H9 (cell line): Measurements from ENCODE around the gene ATG7. TPM values are rescaled to one million over a fixed set of nuclear protein-coding genes. Genes with fewer than 3 reads are reported as not detected.

Source experiments
- DNase-seq: peaks from one replicate; pipeline ENCODE4 v3.0.0-alpha.2; 2017
- H2AFZ ChIP-seq: one replicate; pipeline ENCODE4 v1.6.1; 2013; ENCODE audit warnings: mild to moderate bottlenecking, low read length, control low read depth, moderate library complexity
- H2AK5ac ChIP-seq: 2 replicates; pipeline ENCODE4 v1.6.1; 2013; ENCODE audit warnings: low read length, control low read depth, mixed read lengths; ENCODE audit not compliant: insufficient read length
- H2BK120ac ChIP-seq: one replicate; pipeline ENCODE4 v1.6.1; 2013; ENCODE audit warnings: low read depth, mild to moderate bottlenecking, low read length, control low read depth, inconsistent platforms; ENCODE audit not compliant: poor library complexity, severe bottlenecking
- H2BK12ac ChIP-seq: 2 replicates; pipeline ENCODE4 v1.6.1; 2013; ENCODE audit warnings: low read length, control low read depth, mixed read lengths, low read depth; ENCODE audit not compliant: insufficient read length
- H2BK15ac ChIP-seq: 2 replicates; pipeline ENCODE4 v1.6.1; 2013; ENCODE audit warnings: low read depth, low read length, control low read depth
- H2BK20ac ChIP-seq: one replicate; pipeline ENCODE4 v1.6.1; 2013; ENCODE audit warnings: low read depth, mild to moderate bottlenecking, low read length, control low read depth, inconsistent platforms; ENCODE audit not compliant: poor library complexity, severe bottlenecking
- H2BK5ac ChIP-seq: 2 replicates; pipeline ENCODE4 v1.6.1; 2013; ENCODE audit warnings: low read length, control low read depth, mixed read lengths; ENCODE audit not compliant: insufficient read length
- H3K14ac ChIP-seq: 2 replicates; pipeline ENCODE4 v1.6.1; 2013; ENCODE audit warnings: low read length, control low read depth; ENCODE audit not compliant: insufficient read depth
- H3K18ac ChIP-seq: 2 replicates; pipeline ENCODE4 v1.6.1; 2013; ENCODE audit warnings: low read depth, mild to moderate bottlenecking, mixed read lengths, low read length, control low read depth; ENCODE audit not compliant: insufficient read length
- H3K23ac ChIP-seq: 2 replicates; pipeline ENCODE4 v1.6.1; 2013; ENCODE audit warnings: low read length, control low read depth, mixed read lengths, low read depth; ENCODE audit not compliant: insufficient read length
- H3K23me2 ChIP-seq: 2 replicates; pipeline ENCODE4 v1.6.1; 2013; ENCODE audit warnings: low read depth, mild to moderate bottlenecking, mixed read lengths, low read length, control low read depth; ENCODE audit not compliant: insufficient read length, poor library complexity, severe bottlenecking
- H3K27ac ChIP-seq: 2 replicates; pipeline ENCODE4 v1.5.1; 2013; ENCODE audit warnings: low read length, control low read depth, mixed read lengths, low read depth; ENCODE audit not compliant: insufficient read length
- H3K27me3 ChIP-seq: 2 replicates; pipeline ENCODE4 v1.6.1; 2013; ENCODE audit warnings: low read length, control low read depth, inconsistent platforms; ENCODE audit not compliant: insufficient read depth
- H3K4ac ChIP-seq: 2 replicates; pipeline ENCODE4 v1.6.1; 2013; ENCODE audit warnings: low read depth, mild to moderate bottlenecking, control low read depth, inconsistent platforms, low read length, moderate library complexity
- H3K4me1 ChIP-seq: 2 replicates; pipeline ENCODE4 v1.6.1; 2013; ENCODE audit warnings: low read length, control low read depth, inconsistent platforms; ENCODE audit not compliant: insufficient read depth
- H3K4me2 ChIP-seq: 2 replicates; pipeline ENCODE4 v1.6.1; 2013; ENCODE audit warnings: low read length, control low read depth, mixed read lengths; ENCODE audit not compliant: insufficient read length, insufficient read depth
- H3K56ac ChIP-seq: 2 replicates; pipeline ENCODE4 v1.6.1; 2013; ENCODE audit warnings: low read depth, mild to moderate bottlenecking, mixed read lengths, low read length, control low read depth; ENCODE audit not compliant: insufficient read length
- H3K79me1 ChIP-seq: 2 replicates; pipeline ENCODE4 v1.6.1; 2013; ENCODE audit warnings: low read depth, mild to moderate bottlenecking, moderate library complexity, low read length, control low read depth, inconsistent platforms; ENCODE audit not compliant: insufficient read depth, poor library complexity, severe bottlenecking
- H3K79me2 ChIP-seq: 2 replicates; pipeline ENCODE4 v1.6.1; 2013; ENCODE audit warnings: low read length, control low read depth, inconsistent platforms; ENCODE audit not compliant: insufficient read depth
- H3K9ac ChIP-seq: 2 replicates; pipeline ENCODE4 v1.6.1; 2013; ENCODE audit warnings: low read length, control low read depth, mixed read lengths; ENCODE audit not compliant: insufficient read length; ENCODE audit errors: extremely low read depth
- H3K9me3 ChIP-seq: one replicate; pipeline ENCODE4 v1.6.1; 2013; ENCODE audit warnings: low read depth, low read length, inconsistent platforms; ENCODE audit not compliant: control insufficient read depth
- H3T11ph ChIP-seq: one replicate; pipeline ENCODE4 v1.6.1; 2013; ENCODE audit warnings: mild to moderate bottlenecking, low read length, control low read depth, inconsistent platforms
- H4K20me1 ChIP-seq: one replicate; pipeline ENCODE4 v1.6.1; 2013; ENCODE audit not compliant: control insufficient read depth, insufficient read length, insufficient read depth
- H4K5ac ChIP-seq: 2 replicates; pipeline ENCODE4 v1.6.1; 2013; ENCODE audit warnings: low read depth, mild to moderate bottlenecking, mixed read lengths, low read length, control low read depth; ENCODE audit not compliant: insufficient read length
- H4K8ac ChIP-seq: replicated peaks from 2 replicates; pipeline ENCODE4 v1.6.1; 2013; ENCODE audit warnings: low read length, control low read depth, mixed read lengths, low read depth; ENCODE audit not compliant: insufficient read length
- H4K91ac ChIP-seq: 2 replicates; pipeline ENCODE4 v1.6.1; 2013; ENCODE audit warnings: low read depth, mild to moderate bottlenecking, moderate library complexity, mixed read lengths, low read length, control low read depth; ENCODE audit not compliant: insufficient read length
- H3K27ac Mint-ChIP-seq, 3 experiments: 2 replicates in 2 of 3; 3 replicates in 1 of 3; pipeline ENCODE4 v1.8.0; 2020 to 2021; ENCODE audit warnings: mixed read lengths in 3 of 3, mild to moderate bottlenecking in 1 of 3, moderate library complexity in 1 of 3
- H3K27me3 Mint-ChIP-seq: 2 replicates; pipeline ENCODE4 v1.8.0; 2021; ENCODE audit warnings: low read depth, mild to moderate bottlenecking, moderate library complexity, mixed read lengths
- H3K36me3 Mint-ChIP-seq, 3 experiments: 2 replicates in 2 of 3; 3 replicates in 1 of 3; pipeline ENCODE4 v1.8.0; 2020 to 2021; ENCODE audit warnings: low read depth in 3 of 3, mixed read lengths in 3 of 3; ENCODE audit not compliant: insufficient read depth in 1 of 3
- H3K4me1 Mint-ChIP-seq, 2 experiments: 2 replicates each; pipeline ENCODE4 v1.8.0; 2020; ENCODE audit warnings: mixed read lengths in 2 of 2
- H3K4me3 Mint-ChIP-seq, 2 experiments: 2 replicates in 1 of 2; 3 replicates in 1 of 2; pipeline ENCODE4 v1.8.0; 2020 to 2021; ENCODE audit warnings: mild to moderate bottlenecking in 2 of 2, mixed read lengths in 2 of 2, moderate library complexity in 1 of 2
- H3K9me3 Mint-ChIP-seq, 2 experiments: 2 replicates in 1 of 2; 3 replicates in 1 of 2; pipeline ENCODE4 v1.8.0; 2020; ENCODE audit warnings: mild to moderate bottlenecking in 2 of 2, mixed read lengths in 2 of 2, moderate library complexity in 1 of 2
- CTCF ChIP-seq: fragments of 200-600 bp; sonication (generic); conservative IDR thresholded peaks from 3 replicates; pipeline ENCODE4 v1.8.0; 2021; ENCODE audit warnings: antibody characterized with exemption, mild to moderate bottlenecking
- WGBS: extraction: QIAGEN DNeasy Blood & Tissue Kit; methylation state at CpG from one replicate; pipeline ENCODE4 v1.1.7; 2013; ENCODE audit warnings: missing lambda C conversion rate, low lambda C conversion rate, mixed read lengths; ENCODE audit not compliant: insufficient read length; ENCODE audit errors: extremely low coverage; 5-methylcytosine and 5-hydroxymethylcytosine counted together
- total RNA-seq: library from RNA; stranded (reverse); gene quantifications from 2 replicates; pipeline ENCODE4 v1.2.1, GENCODE V29; 2021

Gene ATG7
- total RNA-seq, 1 experiment from 2014 or later: 17.9 TPM

- H3K4ac ChIP-seq: no peak overlapping the region
- H2AK5ac ChIP-seq: no peak overlapping the region
- no peak overlapping the region for H2BK20ac ChIP-seq
- H2BK5ac ChIP-seq: no peak overlapping the region
- H3K56ac ChIP-seq: no peak overlapping the region
- no peaks in the 10 kb centered on the region for H3K9me3 Mint-ChIP-seq
- no peak overlapping the region for H3K27ac Mint-ChIP-seq
- H3K4me2 ChIP-seq: no peak overlapping the region
- no peaks in the 10 kb centered on the region for H3K27me3 ChIP-seq
- H4K91ac ChIP-seq: no peak overlapping the region
- DNase-seq: no peak
- no peak overlapping the region for H3K27ac ChIP-seq
- H3K14ac ChIP-seq: no peak overlapping the region
- no peaks in the 10 kb centered on the region for H3K79me2 ChIP-seq
- no peaks in the 10 kb centered on the region for H3K4me1 ChIP-seq
- no peak overlapping the region for H4K8ac ChIP-seq
- H3K9ac ChIP-seq: no peak overlapping the region
- H3K27me3 Mint-ChIP-seq: no peaks in the 10 kb centered on the region; the same call in 1 of the 2 replicates
- H3K4me3 Mint-ChIP-seq: no peak overlapping the region
- no peaks in the 10 kb centered on the region for H3K79me1 ChIP-seq
- no peaks in the 10 kb centered on the region for H3K23me2 ChIP-seq
- H3T11ph ChIP-seq: no peak overlapping the region
- no peak overlapping the region for H2BK12ac ChIP-seq
- no peaks in the 10 kb centered on the region for H4K20me1 ChIP-seq
- no peak overlapping the region for H4K5ac ChIP-seq
- WGBS: no CpG with 5 or more reads among the region's 3 CpGs
- peaks cover 7 to 13% of the 10 kb centered on the region in 2 experiments for H3K4me1 Mint-ChIP-seq
- no peak overlapping the region for H3K23ac ChIP-seq
- TF ChIP-seq CTCF: no peak
- no peak overlapping the region for H2BK15ac ChIP-seq
- H3K18ac ChIP-seq: no peak overlapping the region
- no peaks in the 10 kb centered on the region for H3K9me3 ChIP-seq
- no peaks in the 10 kb centered on the region for H3K36me3 Mint-ChIP-seq
- H2BK120ac ChIP-seq: no peak overlapping the region
- H2AFZ ChIP-seq: no peak overlapping the region
These were observed 187.1 kb downstream of the ATG7 start for GRCh38 chr3:11459186-11459824.
